Hypothalamus (tissue), 51 donors: Measurements from ENCODE around the gene LENG9.
"Not testable (repeated sequence)": the region's sequence is repeated elsewhere in the genome, so short reads cannot be mapped to it uniquely, and the experiment has no call there.

ENCODE experiments used
- DNase-seq, 51 donors: peaks; one replicate each; lab custom pipeline; 2025; lab: John Stamatoyannopoulos, UW

Gene LENG9

GRCh38 chr19:54446349-54446748, 17.2 kb downstream of the LENG9 start:
- DNase-seq: not testable (repeated sequence)

GRCh38 chr19:54444737-54445136, 18.8 kb downstream of the LENG9 start:
- no peak for DNase-seq

GRCh38 chr19:54440641-54441040, 22.9 kb downstream of the LENG9 start:
- DNase-seq: no peak

- peak in 41 of 51 donors; percentile 12 to 82 (median 59) for DNase-seq
These were observed 24.3 kb downstream of the LENG9 start for GRCh38 chr19:54439174-54439851.

GRCh38 chr19:54436628-54437252, 26.8 kb downstream of the LENG9 start:
- no peak for DNase-seq

GRCh38 chr19:54436031-54436523, 27.5 kb downstream of the LENG9 start:
- peak in 24 of 51 donors; percentile 20 to 62 (median 48) for DNase-seq

GRCh38 chr19:54435551-54436016, 28.0 kb downstream of the LENG9 start:
- peak in 10 of 51 donors; percentile 17 to 60 (median 37) for DNase-seq

GRCh38 chr19:54434873-54435214, 28.7 kb downstream of the LENG9 start:
- peak in 14 of 51 donors; percentile 26 to 63 (median 41) for DNase-seq

- DNase-seq: peak in 15 of 51 donors; percentile 13 to 57 (median 34)
These were observed 29.3 kb downstream of the LENG9 start for GRCh38 chr19:54434112-54434872.

GRCh38 chr19:54433697-54434096, 29.9 kb downstream of the LENG9 start:
- no peak for DNase-seq

GRCh38 chr19:54432144-54432738, 31.3 kb downstream of the LENG9 start:
- no peak for DNase-seq

GRCh38 chr19:54431255-54431838, 32.2 kb downstream of the LENG9 start:
- DNase-seq: peak in 8 of 51 donors; percentile 14 to 37 (median 22)

- DNase-seq: peak in 41 of 51 donors; percentile 22 to 83 (median 64)
These were observed 33.0 kb downstream of the LENG9 start for GRCh38 chr19:54430306-54431254.

GRCh38 chr19:54429545-54430227, 33.9 kb downstream of the LENG9 start:
- peak in 1 of 51 donors; percentile 22 for DNase-seq

GRCh38 chr19:54429176-54429495, 34.4 kb downstream of the LENG9 start:
- DNase-seq: no peak

- DNase-seq: no peak
These were observed 35.0 kb downstream of the LENG9 start for GRCh38 chr19:54428323-54429175.

GRCh38 chr19:54427586-54427985, 36.0 kb downstream of the LENG9 start:
- DNase-seq: no peak
